ENCODE measurements around the gene ELP5. TPM values are rescaled to one million over a fixed set of nuclear protein-coding genes. Genes with fewer than 3 reads are reported as not detected.

Gene ELP5
- polyA plus RNA-seq, 1 of the 3 experiments (the other 2 are of a cell fraction), result 45.4 TPM

DNA sequence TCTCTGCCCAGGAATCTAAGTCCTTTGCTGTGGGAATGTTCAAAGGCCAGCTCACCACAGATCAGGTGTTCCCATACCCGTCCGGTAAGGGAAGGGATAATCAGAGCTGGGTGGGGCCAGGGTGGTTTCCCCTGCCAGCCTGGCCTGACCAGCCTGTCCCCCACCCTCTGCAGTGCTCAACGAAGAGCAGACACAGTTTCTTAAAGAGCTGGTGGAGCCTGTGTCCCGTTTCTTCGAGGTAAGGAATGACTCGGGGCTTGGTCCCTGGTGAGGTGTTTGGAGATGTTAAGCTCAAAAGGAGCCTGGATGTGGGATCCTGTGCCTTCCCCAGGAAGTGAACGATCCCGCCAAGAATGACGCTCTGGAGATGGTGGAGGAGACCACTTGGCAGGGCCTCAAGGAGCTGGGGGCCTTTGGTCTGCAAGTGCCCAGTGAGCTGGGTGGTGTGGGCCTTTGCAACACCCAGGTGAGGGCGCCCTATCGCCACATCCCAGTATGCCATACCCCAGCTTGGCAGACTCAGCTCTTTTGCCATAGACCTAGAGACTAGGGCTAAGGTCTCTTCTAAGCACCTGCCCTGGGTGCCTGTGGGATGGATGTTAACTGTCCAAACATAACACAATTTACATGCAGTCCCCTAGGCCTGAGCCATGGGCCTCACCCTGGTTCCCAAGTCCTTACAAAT lies 31.3 kb upstream of the ELP5 start (continued):
- peak; percentile 21 for TF ChIP-seq JUND (IDR thresholded peaks at IDR 0.05)

DNA sequence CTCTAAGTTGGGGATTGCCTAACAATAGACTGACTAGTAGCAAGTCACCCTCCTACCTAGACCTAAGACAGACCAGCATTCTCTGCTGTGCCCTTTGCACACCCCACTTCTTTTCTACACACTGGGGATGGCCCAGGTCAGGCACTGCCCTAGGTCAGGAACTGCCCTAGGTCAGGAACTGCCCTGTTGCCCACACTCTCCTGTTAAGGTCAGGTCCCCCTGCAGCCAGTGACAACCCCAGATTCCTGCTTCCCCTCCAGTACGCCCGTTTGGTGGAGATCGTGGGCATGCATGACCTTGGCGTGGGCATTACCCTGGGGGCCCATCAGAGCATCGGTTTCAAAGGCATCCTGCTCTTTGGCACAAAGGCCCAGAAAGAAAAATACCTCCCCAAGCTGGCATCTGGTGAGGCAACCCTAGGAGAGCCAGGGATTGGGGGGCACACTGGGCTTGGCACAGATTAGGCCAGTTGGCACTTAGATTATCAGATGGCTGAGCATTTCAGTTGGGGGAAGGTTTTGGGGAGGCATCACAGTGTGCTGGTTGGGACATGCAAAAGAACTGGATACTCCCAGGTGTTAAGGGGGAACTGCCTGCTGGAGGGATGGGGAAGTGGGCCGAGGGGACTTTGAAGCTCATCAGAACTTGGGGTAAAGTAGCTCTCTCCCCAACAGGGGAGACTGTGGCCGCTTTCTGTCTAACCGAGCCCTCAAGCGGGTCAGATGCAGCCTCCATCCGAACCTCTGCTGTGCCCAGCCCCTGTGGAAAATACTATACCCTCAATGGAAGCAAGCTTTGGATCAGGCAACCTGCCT lies 30.5 kb upstream of the ELP5 start:
- Histone ChIP-seq H3K9ac (peak overlapping the region; percentile 88; the same call in 1 of the 2 replicates), H3K9me3 (no peaks in the 10 kb centered on the region), H3K36me3 (replicated peaks in 1 of 2; ENCODE audit: control insufficient read depth in 1 of 2, insufficient read depth in 2 of 2, low read length in 1 of 2) (peaks cover 28 to 42% of the 10 kb centered on the region in 2 experiments), H4K20me1 (ENCODE audit: insufficient read depth) (no peaks in the 10 kb centered on the region; the same call in 1 of the 2 replicates), H3K4me2 (peak overlapping the region; percentile 100), H3K9me2 (no peaks in the 10 kb centered on the region), H3K4me1 (ENCODE audit: control insufficient read depth in 1 of 2, insufficient read depth in 2 of 2, low read depth in 1 of 2, low read length in 1 of 2) (peaks cover 16 to 41% of the 10 kb centered on the region in 2 experiments; a peak in 2 of 4 replicates), H3K4me3 (ENCODE audit: low read depth in 2 of 2, low read length in 1 of 2) (peak overlapping the region in 1 of 2 experiments; percentile 79; a peak in 2 of 4 replicates), H2AFZ (ENCODE audit: low read depth) (no peak overlapping the region), H3K27ac (ENCODE audit: low read depth in 2 of 2, low read length in 1 of 2) (peak overlapping the region in 1 of 2 experiments; percentile 76), H3K79me2 (ENCODE audit: insufficient read depth) (peaks cover 33% of the 10 kb centered on the region), H3F3A (replicated peaks; ENCODE audit: insufficient read depth) (peaks cover 43% of the 10 kb centered on the region), H3K27me3 (ENCODE audit: insufficient read depth) (no peaks in the 10 kb centered on the region)
- TF ChIP-seq, protein P1, sequence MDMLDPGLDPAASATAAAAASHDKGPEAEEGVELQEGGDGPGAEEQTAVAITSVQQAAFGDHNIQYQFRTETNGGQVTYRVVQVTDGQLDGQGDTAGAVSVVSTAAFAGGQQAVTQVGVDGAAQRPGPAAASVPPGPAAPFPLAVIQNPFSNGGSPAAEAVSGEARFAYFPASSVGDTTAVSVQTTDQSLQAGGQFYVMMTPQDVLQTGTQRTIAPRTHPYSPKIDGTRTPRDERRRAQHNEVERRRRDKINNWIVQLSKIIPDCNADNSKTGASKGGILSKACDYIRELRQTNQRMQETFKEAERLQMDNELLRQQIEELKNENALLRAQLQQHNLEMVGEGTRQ (IDR thresholded peaks at IDR 0.05; ENCODE audit: borderline replicate concordance, low read depth, low read length), result no peak
- TF ChIP-seq, protein P2, sequence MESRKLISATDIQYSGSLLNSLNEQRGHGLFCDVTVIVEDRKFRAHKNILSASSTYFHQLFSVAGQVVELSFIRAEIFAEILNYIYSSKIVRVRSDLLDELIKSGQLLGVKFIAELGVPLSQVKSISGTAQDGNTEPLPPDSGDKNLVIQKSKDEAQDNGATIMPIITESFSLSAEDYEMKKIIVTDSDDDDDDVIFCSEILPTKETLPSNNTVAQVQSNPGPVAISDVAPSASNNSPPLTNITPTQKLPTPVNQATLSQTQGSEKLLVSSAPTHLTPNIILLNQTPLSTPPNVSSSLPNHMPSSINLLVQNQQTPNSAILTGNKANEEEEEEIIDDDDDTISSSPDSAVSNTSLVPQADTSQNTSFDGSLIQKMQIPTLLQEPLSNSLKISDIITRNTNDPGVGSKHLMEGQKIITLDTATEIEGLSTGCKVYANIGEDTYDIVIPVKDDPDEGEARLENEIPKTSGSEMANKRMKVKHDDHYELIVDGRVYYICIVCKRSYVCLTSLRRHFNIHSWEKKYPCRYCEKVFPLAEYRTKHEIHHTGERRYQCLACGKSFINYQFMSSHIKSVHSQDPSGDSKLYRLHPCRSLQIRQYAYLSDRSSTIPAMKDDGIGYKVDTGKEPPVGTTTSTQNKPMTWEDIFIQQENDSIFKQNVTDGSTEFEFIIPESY (IDR thresholded peaks at IDR 0.05; ENCODE audit: borderline replicate concordance, low read depth), result 0 out of 2 replicates have a peak, but pooled peaks have one; percentile 30
- TF ChIP-seq POLR2AphosphoS5 (IDR thresholded peaks at IDR 0.05; ENCODE audit: low read depth, low read length), result peak; percentile 40; the same call in 1 of the 2 replicates
- ChIA-PET POLR2A (interaction anchor here (0.6 to 4.9 kb wide), 12 partner anchors 8 to 159 kb away, joined by 3 to 27 read pairs (median 6); partner anchors contain the start of genes CTDNEP1, DVL2, ELP5 and GABARAP), CTCF (interaction anchor here (0.6 to 4.3 kb wide), 13 partner anchors 7 to 176 kb away, joined by 3 to 44 read pairs (median 5); partner anchors contain the start of genes CTDNEP1, DVL2, GABARAP and PHF23)
- DNase-seq, result no peak
- WGBS (ENCODE audit: low lambda C conversion rate), result 91% methylated on average over 7 of the region's 10 CpGs

DNA sequence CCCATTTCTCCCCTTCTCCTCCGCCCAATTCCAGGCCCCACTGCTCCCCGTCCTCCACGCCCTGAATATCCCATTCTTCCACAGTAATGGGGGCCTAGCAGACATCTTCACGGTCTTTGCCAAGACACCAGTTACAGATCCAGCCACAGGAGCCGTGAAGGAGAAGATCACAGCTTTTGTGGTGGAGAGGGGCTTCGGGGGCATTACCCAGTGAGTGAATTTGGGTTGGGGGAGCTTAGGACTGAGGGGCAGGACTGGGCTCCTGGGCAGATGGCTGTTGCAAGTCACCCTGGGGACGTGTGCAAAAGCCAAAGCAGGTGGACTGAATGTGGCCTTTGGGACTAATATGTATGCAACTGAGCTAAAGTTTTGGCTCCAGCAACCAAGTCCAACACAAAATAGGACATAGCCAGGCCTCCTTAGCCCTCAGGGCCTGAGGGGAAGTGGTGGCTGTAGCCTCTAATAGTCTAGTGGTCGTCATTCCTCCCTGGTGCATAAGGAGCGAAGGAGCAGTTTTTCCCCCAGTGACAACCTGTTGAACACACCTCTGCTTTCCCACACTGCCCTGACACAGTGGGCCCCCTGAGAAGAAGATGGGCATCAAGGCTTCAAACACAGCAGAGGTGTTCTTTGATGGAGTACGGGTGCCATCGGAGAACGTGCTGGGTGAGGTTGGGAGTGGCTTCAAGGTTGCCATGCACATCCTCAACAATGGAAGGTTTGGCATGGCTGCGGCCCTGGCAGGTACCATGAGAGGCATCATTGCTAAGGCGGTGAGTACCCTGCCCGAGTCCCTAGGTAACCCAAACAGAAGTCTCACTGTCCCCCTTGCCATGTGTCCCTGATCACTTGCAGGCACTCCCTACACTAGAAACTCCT lies 29.7 kb upstream of the ELP5 start:
- 0 out of 2 replicates have a peak, but pooled peaks have one; percentile 5 for TF ChIP-seq POLR2AphosphoS5 (IDR thresholded peaks at IDR 0.05; ENCODE audit: low read depth, low read length)
- TF ChIP-seq RXRA (IDR thresholded peaks at IDR 0.05; ENCODE audit: borderline replicate concordance, low read depth), result no peak
- TF ChIP-seq, protein P3, sequence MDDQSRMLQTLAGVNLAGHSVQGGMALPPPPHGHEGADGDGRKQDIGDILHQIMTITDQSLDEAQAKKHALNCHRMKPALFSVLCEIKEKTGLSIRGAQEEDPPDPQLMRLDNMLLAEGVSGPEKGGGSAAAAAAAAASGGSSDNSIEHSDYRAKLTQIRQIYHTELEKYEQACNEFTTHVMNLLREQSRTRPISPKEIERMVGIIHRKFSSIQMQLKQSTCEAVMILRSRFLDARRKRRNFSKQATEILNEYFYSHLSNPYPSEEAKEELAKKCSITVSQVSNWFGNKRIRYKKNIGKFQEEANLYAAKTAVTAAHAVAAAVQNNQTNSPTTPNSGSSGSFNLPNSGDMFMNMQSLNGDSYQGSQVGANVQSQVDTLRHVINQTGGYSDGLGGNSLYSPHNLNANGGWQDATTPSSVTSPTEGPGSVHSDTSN (IDR thresholded peaks at IDR 0.05), result 0 out of 2 replicates have a peak, but pooled peaks have one; percentile 3
- H3K9me2 ChIP-seq, result no peaks in the 10 kb centered on the region
- CTCF ChIA-PET, result interaction anchor here (0.6 to 4.3 kb wide), 6 partner anchors 8 to 176 kb away, joined by 3 to 29 read pairs (median 9); partner anchors contain the start of genes DVL2 and PHF23
- peaks cover 28 to 51% of the 10 kb centered on the region in 2 experiments for H3K36me3 ChIP-seq (replicated peaks in 1 of 2; ENCODE audit: control insufficient read depth in 1 of 2, insufficient read depth in 2 of 2, low read length in 1 of 2)
- H3K27ac ChIP-seq (ENCODE audit: low read depth in 2 of 2, low read length in 1 of 2), result peak overlapping the region in 1 of 2 experiments; percentile 9; a peak in 1 of 4 replicates
- H3K9ac ChIP-seq, result no peak overlapping the region
- H3K4me1 ChIP-seq (ENCODE audit: control insufficient read depth in 1 of 2, insufficient read depth in 2 of 2, low read depth in 1 of 2, low read length in 1 of 2), result peaks cover 16 to 35% of the 10 kb centered on the region in 2 experiments; a peak in 2 of 4 replicates
- H3K4me2 ChIP-seq, result peak overlapping the region; percentile 100; the same call in 1 of the 2 replicates
- H3K27me3 ChIP-seq (ENCODE audit: insufficient read depth), result no peaks in the 10 kb centered on the region
- no peak for DNase-seq
- H4K20me1 ChIP-seq (ENCODE audit: insufficient read depth), result no peaks in the 10 kb centered on the region; the same call in 1 of the 2 replicates
- H3K4me3 ChIP-seq (ENCODE audit: low read depth in 2 of 2, low read length in 1 of 2), result no peak overlapping the region
- WGBS (ENCODE audit: low lambda C conversion rate), result 88% methylated on average over 12 of the region's 15 CpGs
- peaks cover 39% of the 10 kb centered on the region for H3F3A ChIP-seq (replicated peaks; ENCODE audit: insufficient read depth)
- H2AFZ ChIP-seq (ENCODE audit: low read depth), result no peak overlapping the region
- peaks cover 26% of the 10 kb centered on the region for H3K79me2 ChIP-seq (ENCODE audit: insufficient read depth)
- no peaks in the 10 kb centered on the region for H3K9me3 ChIP-seq
- POLR2A ChIA-PET, result interaction anchor here (1.0 to 4.9 kb wide), 4 partner anchors 10 to 29 kb away, joined by 4 to 27 read pairs (median 8); partner anchors contain the start of genes CTDNEP1, DVL2 and ELP5

Data from SK-N-SH (cell line).